Liver (tissue), 9 donors: Measurements from ENCODE around the gene RHOT2. TPM values are rescaled to one million over a fixed set of nuclear protein-coding genes. Genes with fewer than 3 reads are reported as not detected.
A peak's percentile ranks its signal among the peaks of the same experiment; 100 is the strongest.

Experiments
- DNase-seq: peaks from one replicate; pipeline ENCODE4 v3.0.0-alpha.2; 2017; ENCODE audit warnings: low spot score
- H3K27ac ChIP-seq, 2 donors: one replicate each; pipeline ENCODE4 v1.7.0; 2013; ENCODE audit warnings: inconsistent platforms in 2 of 2, low read length in 2 of 2, control low read depth in 1 of 2, low read depth in 1 of 2, mild to moderate bottlenecking in 1 of 2
- H3K27me3 ChIP-seq, 4 donors: one replicate each; pipeline versions ENCODE4 v1.6.1 to v1.7.0; 2013; ENCODE audit warnings: low read length in 3 of 4, inconsistent platforms in 1 of 4, mild to moderate bottlenecking in 1 of 4, moderate library complexity in 1 of 4; ENCODE audit not compliant: control insufficient read depth in 4 of 4, insufficient read depth in 4 of 4
- H3K36me3 ChIP-seq, 4 donors: one replicate each; pipeline versions ENCODE4 v1.6.1 to v1.7.0; 2013; ENCODE audit warnings: low read length in 3 of 4, mild to moderate bottlenecking in 3 of 4, low read depth in 1 of 4, moderate library complexity in 1 of 4; ENCODE audit not compliant: control insufficient read depth in 4 of 4, insufficient read depth in 3 of 4
- H3K4me1 ChIP-seq, 4 donors: one replicate each; pipeline versions ENCODE4 v1.6.1 to v1.7.0; 2013; ENCODE audit warnings: low read length in 3 of 4, mild to moderate bottlenecking in 3 of 4, moderate library complexity in 1 of 4; ENCODE audit not compliant: control insufficient read depth in 4 of 4, insufficient read depth in 4 of 4
- H3K4me3 ChIP-seq, 3 donors: one replicate each; pipeline versions ENCODE4 v1.6.1 to v1.7.0; 2013; ENCODE audit warnings: low read length in 3 of 3, control low read depth in 1 of 3, low read depth in 1 of 3, mild to moderate bottlenecking in 1 of 3
- H3K9ac ChIP-seq, 2 donors: one replicate each; pipeline ENCODE4 v1.7.0; 2013; ENCODE audit warnings: low read length in 2 of 2, mild to moderate bottlenecking in 2 of 2, moderate library complexity in 2 of 2, control low read depth in 1 of 2, low read depth in 1 of 2
- H3K9me3 ChIP-seq, 4 donors: one replicate each; pipeline versions ENCODE4 v1.6.1 to v1.7.0; 2013; ENCODE audit warnings: low read length in 3 of 4; ENCODE audit not compliant: control insufficient read depth in 4 of 4
- ATF3 ChIP-seq: IDR thresholded peaks from 2 replicates; pipeline ENCODE4 v1.6.1; 2016; ENCODE audit warnings: antibody characterized with exemption
- CTCF ChIP-seq: fragments of 150-350 bp; IDR thresholded peaks from 2 replicates; pipeline ENCODE4 v1.5.1; 2017; ENCODE audit warnings: improper control_type of control experiment, low read depth, low read length; ENCODE audit not compliant: missing input control
- EGR1 ChIP-seq, 2 donors: IDR thresholded peaks; 2 replicates each; pipeline ENCODE4 v1.6.1; 2016 to 2018; ENCODE audit warnings: antibody characterized with exemption in 2 of 2, low read depth in 2 of 2
- FOXA1 ChIP-seq: IDR thresholded peaks from 2 replicates; pipeline ENCODE4 v1.6.1; 2016; ENCODE audit warnings: antibody characterized with exemption
- FOXA2 ChIP-seq: IDR thresholded peaks from 2 replicates; pipeline ENCODE4 v1.6.1; 2016; ENCODE audit warnings: antibody characterized with exemption
- GABPA ChIP-seq, 2 donors: IDR thresholded peaks in 1 of 2; conservative IDR thresholded peaks in 1 of 2; 2 replicates each; pipeline ENCODE4 v1.6.1; 2016; ENCODE audit warnings: antibody characterized with exemption in 2 of 2, mild to moderate bottlenecking in 1 of 2, moderate library complexity in 1 of 2
- HNF4A ChIP-seq, 2 donors: conservative IDR thresholded peaks; 2 replicates each; pipeline ENCODE4 v1.6.1; 2016; ENCODE audit warnings: antibody characterized with exemption in 2 of 2, mild to moderate bottlenecking in 2 of 2
- HNF4G ChIP-seq: IDR thresholded peaks from 2 replicates; pipeline ENCODE4 v1.6.1; 2016; ENCODE audit warnings: antibody characterized with exemption
- JUND ChIP-seq, 2 donors: IDR thresholded peaks; 2 replicates each; pipeline ENCODE4 v1.6.1; 2016; ENCODE audit warnings: antibody characterized with exemption in 2 of 2
- MAX ChIP-seq: IDR thresholded peaks from 2 replicates; pipeline ENCODE4 v1.6.1; 2016; ENCODE audit warnings: antibody characterized with exemption
- NR2F2 ChIP-seq: IDR thresholded peaks from 2 replicates; pipeline ENCODE4 v1.6.1; 2016; ENCODE audit warnings: antibody characterized with exemption
- RAD21 ChIP-seq, 2 donors: IDR thresholded peaks; 2 replicates each; pipeline ENCODE4 v1.6.1; 2016; ENCODE audit warnings: antibody characterized with exemption in 2 of 2, mild to moderate bottlenecking in 2 of 2
- REST ChIP-seq: IDR thresholded peaks from 2 replicates; pipeline ENCODE4 v1.6.1; 2016; ENCODE audit warnings: antibody characterized with exemption, mild to moderate bottlenecking
- RXRA ChIP-seq, 2 donors: IDR thresholded peaks; 2 replicates each; pipeline ENCODE4 v1.6.1; 2017 to 2018; ENCODE audit warnings: antibody characterized with exemption in 2 of 2, mild to moderate bottlenecking in 1 of 2
- SP1 ChIP-seq: IDR thresholded peaks from 2 replicates; pipeline ENCODE4 v1.6.1; 2018; ENCODE audit warnings: antibody characterized with exemption, mild to moderate bottlenecking
- TAF1 ChIP-seq: conservative IDR thresholded peaks from 2 replicates; pipeline ENCODE4 v1.6.1; 2016; ENCODE audit warnings: antibody characterized with exemption, mild to moderate bottlenecking
- YY1 ChIP-seq: IDR thresholded peaks from 2 replicates; pipeline ENCODE4 v1.6.1; 2016; ENCODE audit warnings: antibody characterized with exemption, mild to moderate bottlenecking
- ZBTB33 ChIP-seq: IDR thresholded peaks from 2 replicates; pipeline ENCODE4 v1.6.1; 2016; ENCODE audit warnings: antibody characterized with exemption
- WGBS: extraction: QIAGEN DNeasy Blood & Tissue Kit; methylation state at CpG from one replicate; pipeline ENCODE4 v1.1.7; 2013; 5-methylcytosine and 5-hydroxymethylcytosine counted together
- polyA plus RNA-seq, 2 donors: library from polyadenylated mRNA; stranded (reverse) in 1 of 2; unstranded in 1 of 2; fragments of 200-250 nt in 1 of 2; fragments of >200 nt in 1 of 2; fragmentation: Nextera tagmentation in 1 of 2; extraction: Ambion mirVana in 1 of 2; gene quantifications; one replicate each; pipeline versions ENCODE4 v1.2.1 to v1.2.3, GENCODE V29; 2013 to 2015
- total RNA-seq, 2 donors: library from RNA; depleted of rRNA; stranded (reverse); fragments of >200 nt; gene quantifications; one replicate each; pipeline ENCODE4 v1.2.3, GENCODE V29; 2014
- donor health status: healthy.
- donor health status: healthy.
- donor health status: healthy.
- donor health status: healthy.
- donor health status: healthy.

RHOT2 gene
- total and polyA plus RNA-seq, 4 donors: 20.8 to 37.9 (median 34.3) TPM

- Histone ChIP-seq H3K36me3 (peaks cover 5 to 26% (median 16%) of the 10 kb centered on the region in 4 donors), H3K9me3 (no peaks in the 10 kb centered on the region), H3K4me3 (peak overlapping the region in 1 of 3 donors; percentile 47), H3K27me3 (no peaks in the 10 kb centered on the region), H3K27ac (no peak overlapping the region), H3K4me1 (peaks cover 7 to 32% (median 18%) of the 10 kb centered on the region in 4 donors), H3K9ac (no peak overlapping the region)
- DNase-seq: no peak
- no peak for TF ChIP-seq SP1
- TF ChIP-seq HNF4A (conservative IDR thresholded peaks at IDR 0.05): no peak
- TF ChIP-seq FOXA2: no peak
- no peak for TF ChIP-seq MAX
- TF ChIP-seq CTCF: no peak
- no peak for TF ChIP-seq FOXA1
- TF ChIP-seq RXRA (IDR thresholded peaks at IDR 0.05): no peak
- TF ChIP-seq ZBTB33: no peak
- TF ChIP-seq HNF4G: no peak
- TF ChIP-seq ATF3: no peak
- TF ChIP-seq RAD21 (IDR thresholded peaks at IDR 0.05): no peak
- no peak for TF ChIP-seq YY1
- TF ChIP-seq REST: no peak
- TF ChIP-seq NR2F2: no peak
- no peak for TF ChIP-seq EGR1 (IDR thresholded peaks at IDR 0.05; ENCODE audit: low read depth in 2 of 2)
- no peak for TF ChIP-seq GABPA (IDR thresholded peaks at IDR 0.05 in 1 of 2, conservative IDR thresholded peaks at IDR 0.05 in 1 of 2)
- no peak for TF ChIP-seq TAF1
- TF ChIP-seq JUND (IDR thresholded peaks at IDR 0.05): no peak
- 44% methylated on average over 25 of the region's 25 CpGs for WGBS
Measured at GRCh38 chr16:675884-676564, 8.1 kb downstream of the RHOT2 start.
